Measurements from ENCODE around the gene VWCE. TPM values are rescaled to one million over a fixed set of nuclear protein-coding genes. Genes with fewer than 3 reads are reported as not detected.

Gene VWCE
- total and polyA plus RNA-seq, 9 of the 15 experiments (the other 6 are each of a cell fraction or from before 2014, with no cell fraction given): 0.06 to 1.6 (median 0.63) TPM; not detected in 1

GRCh38 chr11:61265357-61265756 is 29.8 kb downstream of the VWCE start:
- WGBS (ENCODE audit: insufficient coverage, low coverage, missing lambda C conversion rate): 65% methylated on average over 14 of the region's 14 CpGs
- no peak overlapping the region for H3K4me3 ChIP-seq
- CTCF ChIA-PET (ENCODE audit: low intra/inter-chr PET ratio): no interaction called here
- H4K20me1 ChIP-seq (replicated peaks; ENCODE audit: control insufficient read depth, insufficient read depth, low read length): no peaks in the 10 kb centered on the region
- H3K4me1 ChIP-seq (replicated peaks in 1 of 2; ENCODE audit: control insufficient read depth in 2 of 2, insufficient read depth in 2 of 2, low read length in 2 of 2): peaks cover 15 to 30% of the 10 kb centered on the region in 2 experiments; a peak in 4 of 5 replicates
- no peak overlapping the region for H2AFZ ChIP-seq (ENCODE audit: low read depth, low read length)
- in situ Hi-C loops (cut with MboI): no loop called here
- H3K27me3 ChIP-seq (ENCODE audit: control insufficient read depth in 2 of 2, insufficient read depth in 2 of 2, low read length in 2 of 2): no peaks in the 10 kb centered on the region
- H3K9ac ChIP-seq (ENCODE audit: insufficient read depth in 1 of 2, low read depth in 2 of 2, low read length in 2 of 2): no peak overlapping the region
- BruUV-seq (replicated peaks): no TSS peak
- TF ChIP-seq E4F1 (CRISPR knock-in tag; IDR thresholded peaks at IDR 0.05; ENCODE audit: borderline replicate concordance): no peak
- no peak for TF ChIP-seq TBP (optimal IDR thresholded peaks at IDR 0.05; ENCODE audit: low read depth, low read length)
- no peak for TF ChIP-seq ZNF23 (CRISPR knock-in tag; IDR thresholded peaks at IDR 0.05)
- TF ChIP-seq LEF1 (IDR thresholded peaks at IDR 0.05): no peak
- no peak for TF ChIP-seq SIX5 (IDR thresholded peaks at IDR 0.05; ENCODE audit: borderline replicate concordance in 1 of 2, insufficient read depth in 1 of 2, low read depth in 1 of 2, low read length in 2 of 2)
- no peaks in the 10 kb centered on the region for H3K79me2 ChIP-seq (ENCODE audit: control insufficient read depth, insufficient read depth, low read length)
- intact Hi-C loops (cut with micrococcal nuclease): no loop called here
- ATAC-seq: no peak
- H3K27ac ChIP-seq (ENCODE audit: extremely low read depth, low read depth, low read length): no peak overlapping the region
- no peak overlapping the region for H3K4me2 ChIP-seq (ENCODE audit: insufficient read depth, low read length)
- POLR2A ChIA-PET: interaction anchor here (1.2 kb wide), 1 partner anchor 9 kb away, joined by 4 read pairs; no protein-coding TSS in a partner anchor
- no peaks in the 10 kb centered on the region for H3K36me3 ChIP-seq (ENCODE audit: control insufficient read depth, insufficient read depth, low read length)
- DNase-seq (ENCODE audit: extremely low read depth in 1 of 4, low spot score in 3 of 4): no peak
- no peaks in the 10 kb centered on the region for H3K9me3 ChIP-seq (replicated peaks; ENCODE audit: control insufficient read depth, insufficient read depth, low read depth, low read length)
- FAIRE-seq: no peak
- H3K9me1 ChIP-seq (ENCODE audit: control insufficient read depth, insufficient read depth, low read length): no peaks in the 10 kb centered on the region
